ENCODE measurements around the gene MCRIP1.
"Not testable (repeated sequence)": the region's sequence is repeated elsewhere in the genome, so short reads cannot be mapped to it uniquely, and the experiment has no call there.

The MCRIP1 gene

DNA sequence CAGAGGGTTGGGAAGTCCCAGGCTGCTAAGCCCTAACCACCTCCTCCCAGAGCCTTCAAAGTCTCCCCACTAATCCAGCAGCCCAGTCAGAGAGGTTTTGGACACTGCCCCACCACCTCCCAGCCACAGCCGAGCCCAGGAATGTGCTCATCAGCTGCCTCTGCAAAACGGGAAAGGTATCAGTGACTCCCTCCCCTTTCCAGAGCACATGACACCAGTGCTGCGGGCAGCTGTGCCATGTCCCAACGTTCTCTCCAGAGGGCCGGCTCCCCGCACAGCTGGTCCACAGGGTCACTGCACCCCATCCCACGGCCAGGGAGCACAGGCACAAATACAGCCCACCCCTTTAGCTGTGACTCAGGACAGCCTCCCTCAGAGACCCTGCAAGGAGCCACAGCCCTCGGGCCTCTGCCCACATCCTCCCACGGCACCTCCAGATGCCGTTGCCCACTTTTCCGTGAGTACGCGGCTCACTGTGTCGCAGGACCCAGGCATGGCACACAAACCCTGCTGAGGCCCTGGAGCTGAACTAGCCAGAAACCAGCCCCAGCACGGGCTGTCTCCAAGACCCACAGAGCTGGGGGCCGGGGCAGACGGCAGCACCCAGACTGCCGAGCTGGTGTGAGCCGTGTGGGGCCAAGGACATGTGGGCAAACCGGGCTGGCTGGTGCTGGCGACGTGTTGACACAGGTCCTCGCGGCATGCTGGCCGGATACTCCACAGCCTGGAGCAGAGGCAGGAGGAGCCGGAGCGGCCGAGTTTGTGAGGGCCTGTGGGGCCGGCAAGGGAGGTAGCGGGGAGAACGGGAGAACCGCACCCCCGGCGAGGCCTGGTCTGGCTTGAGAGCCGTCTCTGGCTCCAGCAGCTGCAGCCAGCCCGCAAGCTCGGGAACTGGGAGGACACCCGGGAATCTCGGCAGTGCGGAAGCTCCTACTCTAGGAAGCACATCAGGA lies 8.0 kb upstream of the MCRIP1 start:
- DNase-seq, result no peak

DNA sequence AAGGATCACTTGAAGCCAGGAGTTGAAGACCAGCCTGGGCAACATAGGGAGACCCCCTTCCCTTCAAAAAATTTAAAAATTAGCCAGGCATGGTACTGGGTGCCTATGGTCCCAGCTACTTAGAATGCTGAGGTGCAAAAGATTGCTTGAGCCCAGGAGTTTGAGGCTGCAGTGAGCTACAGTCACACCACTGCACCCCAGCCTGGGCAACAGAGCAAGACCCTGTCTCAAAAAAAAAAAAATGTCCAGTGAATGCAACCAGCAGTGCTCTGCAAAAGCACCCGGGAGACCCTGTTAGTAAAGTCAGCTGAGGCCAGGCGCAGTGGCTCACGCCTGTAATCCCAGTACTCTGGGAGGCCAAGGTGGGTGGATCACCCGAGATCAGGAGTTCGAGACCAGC lies 7.0 kb upstream of the MCRIP1 start:
- DNase-seq, result not testable (repeated sequence)

DNA sequence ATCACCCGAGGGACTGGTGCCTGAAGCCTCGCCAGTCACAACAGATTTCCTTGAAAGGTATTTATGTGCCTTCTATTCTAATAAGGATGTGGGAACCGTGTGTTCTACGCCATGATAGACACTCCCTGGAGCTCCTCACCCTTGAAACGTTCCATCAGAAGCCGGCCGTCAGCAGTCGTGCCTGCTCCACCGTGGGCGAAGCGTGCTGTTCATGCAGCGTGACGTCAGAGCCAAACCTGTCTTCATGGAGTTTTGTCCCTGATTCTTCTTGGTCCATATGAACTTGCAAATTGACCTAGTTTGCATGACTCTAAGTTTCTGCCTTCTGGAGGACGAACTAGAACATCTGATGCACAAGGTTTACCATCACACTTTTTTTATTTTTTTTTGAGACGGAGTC lies 6.2 kb upstream of the MCRIP1 start:
- no peak for DNase-seq

DNA sequence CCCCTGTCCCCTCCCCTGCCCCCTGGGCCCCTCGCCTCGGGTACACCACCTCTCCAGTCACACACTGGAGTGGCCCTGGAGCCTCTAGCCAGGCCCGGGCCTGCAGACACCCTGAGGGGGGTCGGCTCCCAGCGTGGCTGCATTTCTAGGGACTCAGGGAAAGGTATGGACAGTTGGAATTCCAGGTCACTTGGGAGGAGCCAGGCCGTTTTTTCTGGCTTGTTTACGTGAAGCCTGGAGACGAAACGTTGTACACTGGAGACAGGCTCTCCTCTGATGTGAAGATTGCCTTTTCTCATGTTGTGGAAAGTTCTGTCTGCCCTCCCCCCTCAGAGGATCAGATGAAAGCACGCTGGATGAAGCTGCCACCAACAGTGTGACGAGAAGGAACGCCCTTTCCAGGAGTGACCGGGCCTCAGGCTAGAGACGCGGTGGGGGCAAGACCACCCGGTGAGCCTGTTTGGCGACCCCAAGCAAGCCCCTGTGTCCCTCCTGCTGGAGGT lies 5.7 kb upstream of the MCRIP1 start:
- DNase-seq, result no peak

DNA sequence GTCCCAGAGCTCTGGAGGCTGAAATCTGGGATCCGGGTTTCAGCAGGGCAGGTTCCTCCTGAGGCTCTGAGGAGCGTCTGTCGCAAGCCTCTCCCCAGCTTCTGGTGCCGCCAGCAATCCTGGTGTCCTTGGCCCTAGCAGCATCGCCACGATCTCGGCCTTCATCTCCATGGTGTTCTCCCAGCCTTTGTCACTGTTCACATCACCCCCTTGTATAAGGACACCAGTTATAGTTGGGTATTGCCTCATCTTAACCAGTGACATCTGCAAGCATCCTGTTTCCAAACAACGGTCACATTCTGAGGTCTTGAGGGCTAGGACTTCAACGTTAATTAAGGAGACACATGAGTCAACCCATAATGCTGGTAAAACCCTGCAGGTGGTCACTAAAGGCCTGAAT lies 4.5 kb upstream of the MCRIP1 start:
- peak; percentile 10 for DNase-seq

DNA sequence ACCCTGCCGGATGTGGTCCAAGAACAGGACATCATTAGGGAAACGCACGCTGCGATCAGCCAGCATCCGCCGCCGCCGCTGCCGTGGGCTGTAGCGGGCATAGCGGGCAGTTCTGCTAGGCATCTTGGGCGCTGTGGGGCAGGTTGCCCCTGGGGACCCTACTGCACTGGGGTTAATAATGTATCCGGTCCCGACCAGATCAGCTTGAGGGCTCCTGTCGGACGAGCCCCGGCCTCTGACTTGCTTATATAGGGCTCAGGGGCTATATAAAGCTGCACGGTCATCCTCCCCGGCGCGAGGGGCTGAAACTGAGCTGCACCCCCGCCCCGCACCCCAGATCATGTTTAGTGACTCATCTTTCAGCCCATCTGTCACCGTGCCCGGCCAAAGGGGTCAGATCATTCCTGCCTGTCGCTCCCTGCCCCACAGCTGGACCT lies 1.8 kb upstream of the MCRIP1 start, which contains the start of gene PPP1R27:
PPP1R27 (minus strand) TSS at position 220 of the 437 bp plus-strand sequence; CDS start at position 123, 97 bp downstream.
- no peak for DNase-seq

DNA sequence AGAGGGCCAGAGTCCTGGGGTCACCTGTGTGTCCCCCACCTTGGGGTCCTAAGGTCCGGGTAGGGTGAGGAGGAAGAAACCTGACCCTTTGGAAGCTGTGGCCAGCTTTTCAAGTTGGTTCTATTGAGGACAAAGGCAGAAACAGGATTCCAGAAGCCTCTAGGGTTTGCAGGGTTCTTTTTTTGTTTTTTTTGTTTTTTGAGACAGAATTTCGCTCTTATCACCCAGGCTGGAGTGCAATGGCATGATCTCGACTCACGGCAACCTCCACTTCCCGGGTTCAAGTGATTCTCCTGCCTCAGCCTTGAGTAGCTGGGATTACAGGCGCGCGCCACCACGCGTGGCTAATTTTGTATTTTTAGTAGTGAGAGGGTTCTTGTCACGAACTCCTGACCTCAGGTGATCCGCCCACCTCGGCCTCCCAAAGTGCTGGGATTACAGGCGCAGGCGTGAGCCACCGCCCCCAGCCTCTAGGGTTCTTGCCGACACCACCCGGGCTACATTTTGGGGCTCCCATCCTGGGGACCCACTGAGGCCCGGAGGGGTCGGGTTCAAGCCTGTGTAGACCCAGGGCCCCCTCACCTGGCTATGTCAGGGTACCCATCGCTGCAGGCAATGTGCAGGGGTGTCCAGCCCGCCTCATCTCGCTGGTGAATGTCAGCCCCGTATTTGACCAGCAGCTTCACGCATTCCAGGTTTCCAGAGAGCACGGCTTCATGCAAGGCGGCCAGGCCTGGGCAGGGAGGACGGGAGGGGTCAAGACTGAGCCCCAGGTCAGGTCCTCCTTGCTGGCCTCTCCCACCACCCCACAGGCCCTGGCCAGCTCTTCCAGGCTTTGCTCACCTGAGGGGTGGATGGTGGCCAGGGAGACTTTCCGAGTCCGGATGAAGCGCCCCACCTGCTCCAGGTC lies 1.1 kb upstream of the MCRIP1 start:
- DNase-seq, result no peak

DNA sequence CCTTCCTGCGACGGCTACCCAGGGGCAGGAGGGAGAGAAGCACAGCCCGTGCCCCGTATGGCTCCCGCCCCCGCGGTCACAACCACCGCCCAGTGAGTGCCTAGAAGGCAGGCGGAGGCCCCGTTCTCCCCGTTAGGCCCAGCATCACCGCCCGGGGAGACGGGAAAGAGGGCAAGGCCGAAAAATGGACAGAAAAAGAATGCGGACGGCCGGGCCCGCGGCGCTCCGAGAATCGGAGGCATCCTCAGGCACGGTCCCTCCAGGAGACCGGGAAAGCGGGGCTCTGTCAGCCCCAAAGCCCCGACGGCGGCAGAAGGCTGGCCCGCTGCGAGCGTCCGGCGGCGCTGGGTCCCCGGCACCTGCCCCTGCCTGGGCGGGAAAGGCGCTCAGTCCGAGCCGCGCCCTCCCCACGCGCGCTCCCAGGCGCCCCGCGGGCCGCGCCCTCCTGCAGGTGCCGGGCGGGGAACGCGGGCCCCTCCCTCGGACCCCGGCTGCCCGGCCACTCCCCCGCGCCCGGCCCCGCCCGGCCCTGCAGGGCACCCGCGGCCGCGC lies 407 bp downstream of the MCRIP1 start:
- DNase-seq, result peak; percentile 73

DNA sequence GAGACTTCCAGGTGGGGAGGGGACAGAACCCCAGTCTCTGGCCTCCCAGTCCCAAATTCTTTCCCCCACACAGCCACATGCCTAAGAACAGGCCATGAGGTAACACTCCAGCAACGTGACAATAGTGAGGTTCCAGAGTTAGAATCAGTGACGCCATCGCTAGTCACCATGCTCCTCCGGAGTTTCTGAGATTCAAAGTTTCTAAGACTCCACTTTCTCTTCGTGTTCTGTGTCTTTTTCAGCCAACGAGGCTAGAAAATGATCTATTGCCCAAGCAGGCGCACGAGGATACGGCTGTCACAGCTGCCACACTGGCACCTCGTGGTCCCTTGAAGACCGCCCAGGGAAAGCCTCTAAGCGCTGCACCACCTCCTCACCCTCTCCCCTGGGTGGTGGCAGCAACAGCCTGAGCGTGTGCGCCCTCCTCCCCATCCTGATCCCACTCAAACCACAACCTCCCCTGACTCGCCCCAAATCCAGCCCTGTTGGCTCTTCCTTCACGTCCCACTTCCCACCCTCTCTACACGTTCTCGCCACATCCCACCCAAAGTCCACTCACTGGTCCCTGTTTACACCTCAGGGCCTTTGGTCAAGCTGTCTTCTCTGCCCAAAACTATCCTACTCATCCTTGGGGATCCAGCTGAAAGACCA lies 1.0 kb downstream of the MCRIP1 start:
- DNase-seq, result peak; percentile 59

DNA sequence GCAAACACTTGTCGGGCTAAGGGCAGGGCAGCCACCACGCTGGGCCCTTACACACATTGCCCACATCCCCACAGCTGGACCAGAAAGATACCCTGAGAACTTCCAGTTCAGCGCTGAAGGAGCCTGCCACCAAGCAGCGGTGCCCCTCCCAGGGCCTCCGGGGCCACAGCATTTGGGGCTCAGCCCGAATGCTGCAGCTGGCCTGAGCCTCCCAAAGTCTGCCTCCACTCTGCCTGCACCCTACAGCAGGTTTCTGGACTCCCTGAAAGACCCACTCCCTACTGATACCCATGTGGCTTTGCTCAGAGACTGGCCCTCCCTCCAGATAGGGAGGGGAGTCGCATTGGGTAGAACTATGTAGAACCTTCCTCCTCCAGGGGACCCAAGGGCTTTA lies 1.5 kb downstream of the MCRIP1 start:
- no peak for DNase-seq

DNA sequence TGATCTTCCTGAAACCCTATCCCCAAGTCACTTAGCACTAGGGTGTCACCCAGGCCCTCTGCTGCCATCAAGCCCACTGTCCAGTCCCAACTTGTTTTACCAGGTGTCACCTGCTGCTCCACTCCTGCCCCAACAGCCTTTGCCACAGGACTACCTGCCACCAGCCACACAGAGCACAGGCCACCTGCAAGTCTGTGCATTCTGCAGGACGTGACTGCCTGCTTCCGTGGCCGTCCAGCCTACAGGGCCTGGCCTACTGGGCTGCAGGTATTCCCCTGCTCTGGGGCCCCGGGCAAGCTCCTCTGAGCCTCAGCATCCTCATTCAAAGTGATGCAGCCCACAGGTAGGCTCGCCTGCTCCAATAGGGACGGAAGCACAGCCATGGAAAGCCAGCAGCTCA lies 3.2 kb downstream of the MCRIP1 start:
- DNase-seq, result no peak

DNA sequence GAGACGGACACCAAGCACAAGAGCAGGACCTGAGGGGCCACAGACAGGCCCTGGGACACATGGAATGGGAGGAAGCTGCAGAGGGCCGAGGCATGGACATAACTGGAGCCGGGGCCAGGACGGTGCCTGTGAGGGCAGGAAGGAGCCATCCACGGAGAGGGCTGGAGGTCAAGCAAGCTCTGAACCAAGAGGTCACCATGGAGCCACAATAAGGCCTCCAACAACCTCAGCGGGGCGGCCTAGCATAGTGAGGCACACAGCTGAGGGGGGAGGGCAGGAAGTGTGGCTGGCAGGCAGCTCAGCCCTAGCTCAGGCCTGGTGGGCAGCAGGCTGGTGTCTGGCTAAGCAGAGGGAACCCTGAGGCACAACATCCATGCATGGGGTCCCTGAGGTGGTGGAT lies 4.4 kb downstream of the MCRIP1 start:
- no peak for DNase-seq

DNA sequence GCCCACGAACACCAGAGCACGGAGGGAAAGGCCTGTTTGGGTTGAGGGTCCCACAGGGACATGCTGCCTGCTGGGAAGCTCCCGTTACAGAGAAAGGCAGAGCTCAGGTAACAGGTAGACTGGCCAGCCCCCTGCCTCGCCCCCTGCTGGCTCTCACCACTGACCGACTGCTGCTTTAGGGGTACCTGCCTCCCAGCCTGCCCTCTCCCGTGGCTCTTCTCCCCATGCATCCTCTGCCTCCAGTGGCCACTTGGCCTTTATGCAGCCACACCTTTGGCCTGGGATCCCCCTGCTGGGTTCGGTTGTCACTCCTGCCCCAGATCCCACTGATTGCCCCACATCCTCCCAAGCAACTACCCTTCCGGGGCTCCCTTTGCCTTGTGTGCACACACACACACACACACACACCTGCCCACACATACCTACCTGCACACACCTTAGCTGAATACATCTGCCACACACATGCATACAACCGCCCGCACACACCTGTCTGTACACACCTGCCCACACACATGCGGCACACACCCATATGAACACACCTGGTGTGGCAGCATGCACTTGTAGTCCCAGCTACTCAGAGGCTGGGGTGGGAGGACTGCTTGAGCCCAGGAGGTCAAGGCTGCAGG lies 7.1 kb downstream of the MCRIP1 start:
- no peak for DNase-seq

DNA sequence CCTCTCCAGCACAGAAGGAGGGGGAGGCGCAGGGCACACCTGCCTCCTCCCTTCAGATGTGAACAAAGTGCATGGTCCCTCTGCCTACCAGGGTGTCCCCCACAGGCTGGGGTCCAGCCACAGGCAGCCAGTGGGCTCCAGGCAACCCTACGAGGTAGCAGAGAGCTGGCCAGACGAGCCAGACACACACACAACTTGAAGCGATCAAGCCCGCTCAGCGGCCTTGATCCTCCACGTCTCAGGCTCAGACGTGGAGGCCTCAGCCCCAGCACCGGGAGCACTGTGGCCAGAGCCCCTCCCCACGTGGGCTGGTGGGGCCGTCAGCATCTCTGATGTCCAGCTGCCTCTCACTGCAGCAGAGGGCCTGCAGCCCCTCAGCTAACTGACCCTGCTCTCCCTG lies 8.5 kb downstream of the MCRIP1 start:
- DNase-seq, result no peak

DNA sequence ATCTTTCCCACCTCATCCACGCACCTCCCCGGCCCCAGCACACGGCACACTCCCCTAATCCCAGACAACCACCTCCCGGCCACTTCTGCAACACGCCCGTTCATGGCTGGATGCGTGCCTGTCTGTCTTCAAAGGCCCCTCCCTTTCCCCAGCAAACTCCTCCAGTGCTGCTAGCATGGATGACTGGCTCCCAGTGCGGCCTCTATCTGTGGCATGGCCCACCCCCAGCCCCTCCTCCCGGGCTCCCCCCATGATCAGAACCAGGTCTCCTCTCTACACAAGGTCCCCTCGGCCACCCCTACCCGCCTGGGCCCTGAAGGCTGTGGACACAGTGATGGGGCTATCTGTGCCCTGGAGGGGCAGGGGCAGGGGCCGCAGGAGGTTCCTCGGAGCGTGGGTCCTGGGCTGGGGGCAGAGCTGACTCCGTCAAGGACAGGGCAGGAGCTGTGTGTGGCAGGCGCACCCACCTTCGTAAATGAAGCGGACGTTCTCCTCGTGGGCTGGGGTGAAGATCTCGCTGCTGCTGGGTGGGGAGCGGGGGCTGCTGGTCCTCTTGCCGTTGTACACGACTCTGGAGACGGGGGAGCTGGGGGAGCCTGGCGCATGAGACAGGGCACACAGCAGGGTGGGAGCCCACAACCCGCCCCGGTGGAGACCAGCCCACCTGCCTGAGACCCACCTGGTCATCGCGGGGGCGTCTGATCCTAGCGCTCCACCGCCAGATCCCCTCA lies 9.1 kb downstream of the MCRIP1 start:
- no peak for DNase-seq

DNA sequence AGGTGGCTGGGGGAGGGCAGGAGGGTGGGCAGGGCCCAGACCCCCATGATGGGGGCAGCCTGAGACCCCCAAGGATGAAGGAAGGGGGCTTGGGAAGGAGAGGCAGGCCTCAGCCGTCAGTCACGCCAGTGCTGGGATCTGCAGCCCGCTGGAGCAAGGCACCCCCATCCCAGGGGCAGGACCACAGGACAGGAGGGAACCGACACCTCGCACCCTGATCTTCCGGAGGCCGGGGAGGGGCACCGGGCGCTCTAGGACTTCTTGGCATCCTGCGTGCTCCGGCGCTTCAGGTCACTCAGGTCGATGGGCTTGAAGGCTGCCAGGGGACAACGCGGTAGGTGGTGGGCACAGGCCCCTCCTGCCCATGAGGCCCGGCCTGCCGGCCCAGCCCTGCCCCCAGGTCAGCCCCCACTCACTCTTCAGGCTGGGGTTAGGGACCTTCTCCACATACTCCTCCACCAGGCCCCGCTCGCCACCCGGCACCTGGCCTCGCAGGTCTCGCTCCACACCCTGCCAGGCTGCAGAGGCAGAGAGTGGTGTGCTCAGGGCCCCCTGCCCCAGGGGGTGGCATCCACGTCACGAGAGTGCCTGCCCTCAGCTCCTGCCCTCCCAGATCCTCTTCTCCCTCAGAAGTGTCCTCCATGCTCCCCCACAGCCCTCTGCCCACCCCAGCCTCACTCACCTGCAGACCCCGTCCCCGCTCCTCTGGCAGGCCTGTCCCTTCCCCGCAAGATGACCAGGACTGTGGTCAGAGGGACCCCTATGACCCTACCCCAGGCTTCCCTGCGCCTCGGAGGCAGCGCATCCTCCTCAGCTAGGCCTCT lies 9.9 kb downstream of the MCRIP1 start:
- DNase-seq, result no peak

DNA sequence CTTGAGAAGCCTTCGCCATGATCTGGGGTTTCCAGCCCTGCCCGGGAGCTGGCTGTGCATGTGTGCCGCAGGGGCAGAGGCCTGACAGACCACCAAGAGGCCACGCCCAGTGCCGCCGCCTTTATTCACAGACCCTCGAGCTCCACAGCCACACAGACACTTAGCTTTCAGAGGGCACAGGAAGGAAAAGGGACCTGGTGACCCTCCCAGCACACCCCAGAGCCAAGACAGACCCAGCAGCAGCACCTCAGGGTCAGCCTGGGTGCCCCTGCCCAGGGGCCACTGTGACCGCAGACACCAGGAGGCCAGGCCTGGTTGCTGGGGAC lies 10.8 kb downstream of the MCRIP1 start:
- no peak for DNase-seq

DNA sequence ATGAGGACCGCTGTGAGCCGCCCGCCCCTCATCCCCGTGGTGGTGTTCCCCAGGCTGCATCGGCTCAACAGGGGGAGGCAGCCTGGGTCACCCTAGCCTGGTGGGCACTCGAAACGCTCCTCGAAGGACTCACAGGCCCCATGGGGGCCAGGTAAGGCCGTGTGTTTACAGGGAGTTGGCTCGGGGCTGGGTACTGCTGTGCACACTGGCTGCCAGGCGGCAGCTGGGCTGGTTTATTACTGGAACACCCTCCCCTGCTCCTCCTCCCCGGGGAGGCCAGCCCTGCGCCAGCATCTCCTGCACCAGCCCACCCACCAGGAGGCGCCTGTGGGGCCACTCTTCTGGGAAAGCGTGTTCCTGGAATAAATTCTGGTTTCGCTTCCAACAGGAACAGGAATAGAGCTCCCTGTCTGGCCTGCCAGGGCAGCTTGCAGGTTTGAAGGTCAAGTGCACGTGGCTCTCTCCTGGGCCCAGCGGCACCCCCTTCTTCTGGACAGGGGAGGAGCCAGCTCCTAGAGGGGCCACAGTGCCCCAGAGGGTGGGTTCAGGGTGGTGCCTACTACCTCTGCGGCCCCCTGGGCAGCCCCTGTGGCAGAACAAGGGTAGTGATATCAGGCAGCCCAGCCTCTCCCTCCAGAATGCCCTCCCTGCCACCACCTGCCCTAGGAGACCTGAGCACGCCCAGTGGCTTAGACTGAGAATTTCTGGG lies 11.3 kb downstream of the MCRIP1 start:
- DNase-seq, result peak; percentile 95

DNA sequence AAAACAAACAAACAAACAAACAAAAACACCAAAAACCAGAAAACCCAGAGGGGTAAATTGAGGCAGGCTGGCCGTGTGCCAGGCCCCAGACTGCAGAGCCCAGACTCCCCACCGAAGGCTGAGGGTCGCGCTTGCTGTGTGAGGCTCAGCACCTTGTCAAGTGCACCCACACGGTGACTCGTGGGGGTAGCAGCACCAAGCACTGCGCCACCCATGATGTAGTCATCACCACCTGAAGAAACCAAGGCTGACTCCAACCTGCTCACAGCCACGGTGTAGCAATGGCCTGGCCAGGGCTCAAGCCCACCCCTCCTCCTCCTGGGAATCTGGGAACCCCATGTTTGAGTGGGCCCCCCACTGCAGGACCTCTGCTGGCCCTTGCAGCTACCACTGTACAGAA lies 11.9 kb downstream of the MCRIP1 start:
- DNase-seq, result no peak

DNA sequence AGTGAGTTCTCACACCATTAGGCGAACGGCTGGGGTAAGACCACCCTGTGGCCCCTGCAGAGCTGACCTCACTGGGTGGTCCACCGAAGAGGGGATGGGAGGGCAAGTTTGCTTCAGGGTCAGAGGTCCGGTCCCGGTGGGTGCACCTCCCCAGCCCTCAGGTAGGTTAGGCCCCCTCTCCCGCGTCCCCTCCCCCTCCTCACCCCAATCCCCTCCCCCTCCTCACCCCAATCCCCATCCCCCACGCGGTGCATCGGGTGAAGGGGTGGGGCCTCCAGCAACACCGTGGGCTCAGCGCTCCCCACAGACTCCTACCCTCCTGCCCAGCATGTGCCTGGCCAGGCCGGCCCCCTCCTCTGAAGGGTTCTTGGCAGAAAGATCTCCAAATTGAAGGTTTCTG lies 13.4 kb downstream of the MCRIP1 start:
- DNase-seq, result no peak

All from OCI-M1 (cell line).